GM20431 (cell line): ENCODE data around the gene CEP350.

Source experiments
- in situ Hi-C: fragments of 300-500 bp; cut with MseI, MboI; formaldehyde crosslinking; loops from one replicate; pipeline ENCODE4 v1.15.0; 2020; ENCODE audit warnings: low sequenced_read_pairs; ENCODE audit not compliant: unreplicated experiment

Gene CEP350

GRCh38 chr1:180145446-180145845, 190.8 kb downstream of the CEP350 start:
- in situ Hi-C loops, result no loop called here

DNA sequence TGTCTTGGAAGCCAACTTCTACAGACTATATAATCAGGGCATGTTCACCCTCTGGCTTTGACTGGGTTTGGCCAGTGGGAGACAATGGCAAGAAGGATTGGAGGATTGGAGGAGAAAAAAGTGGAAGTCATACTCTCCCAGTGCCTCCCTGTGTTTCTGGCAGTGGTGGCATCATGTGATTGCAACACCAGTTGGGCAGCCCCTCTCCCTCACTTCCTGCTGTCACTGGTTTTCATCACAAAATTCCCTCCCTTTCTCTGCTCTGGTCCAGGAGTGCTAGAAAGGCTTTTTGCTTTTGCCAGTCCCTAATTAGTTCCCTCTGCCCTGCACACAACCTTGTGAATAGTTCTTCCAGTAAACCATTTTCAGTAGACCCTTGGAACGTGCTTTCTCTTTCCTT, 196.4 kb downstream of the CEP350 start:
- in situ Hi-C loops, result loop anchor here (25.0 kb wide), 1 partner anchor 289 kb away; no protein-coding TSS in a partner anchor

DNA sequence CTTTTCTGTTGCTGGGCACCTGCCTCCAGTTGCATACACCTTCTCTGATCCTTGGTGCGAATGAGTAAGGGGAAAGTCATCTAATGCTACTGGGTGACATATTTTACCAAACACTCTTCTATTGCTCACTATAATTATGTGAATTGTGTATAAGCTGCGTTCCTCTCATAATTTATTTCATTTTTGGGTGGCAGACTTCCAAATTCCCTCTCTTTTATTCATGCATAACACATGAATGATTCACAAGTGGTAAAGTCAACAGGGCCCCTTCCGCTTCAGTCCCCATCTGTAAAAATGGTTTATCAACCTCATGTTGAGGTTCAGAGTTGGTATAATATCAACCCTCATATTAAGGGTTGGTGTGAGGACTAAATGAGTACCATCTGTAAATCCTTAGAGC, 196.9 kb downstream of the CEP350 start:
- in situ Hi-C loops, result loop anchor here (25.0 kb wide), 1 partner anchor 289 kb away; no protein-coding TSS in a partner anchor

DNA sequence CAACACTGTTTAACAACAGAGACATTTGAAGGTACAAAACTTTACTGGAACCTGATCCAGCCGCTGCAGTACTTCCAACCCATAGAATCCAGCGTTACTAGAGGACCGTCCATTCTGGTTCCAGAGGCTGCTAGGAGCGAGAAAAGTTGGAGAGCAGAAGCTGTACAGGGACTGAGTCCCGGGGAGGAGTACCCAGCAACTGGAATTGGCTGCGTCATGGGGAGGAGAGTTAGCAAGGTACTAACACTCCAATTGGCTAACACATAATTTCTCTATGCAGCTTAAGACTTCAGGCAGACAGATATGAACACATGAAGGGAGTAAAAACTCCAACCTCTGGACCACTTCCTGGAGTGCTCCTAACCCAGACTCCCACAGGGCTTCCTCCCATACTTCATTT, 198.0 kb downstream of the CEP350 start:
- in situ Hi-C loops, result loop anchor here (25.0 kb wide), 1 partner anchor 290 kb away; no protein-coding TSS in a partner anchor

GRCh38 chr1:180153032-180153431, 198.4 kb downstream of the CEP350 start:
- in situ Hi-C loops, result loop anchor here (25.0 kb wide), 1 partner anchor 291 kb away; no protein-coding TSS in a partner anchor

GRCh38 chr1:180154003-180154324, 199.4 kb downstream of the CEP350 start:
- in situ Hi-C loops, result loop anchor here (25.0 kb wide), 1 partner anchor 292 kb away; no protein-coding TSS in a partner anchor

- in situ Hi-C loops, result loop anchor here (25.0 kb wide), 1 partner anchor 292 kb away; no protein-coding TSS in a partner anchor
Observed at GRCh38 chr1:180154325-180155181, 199.9 kb downstream of the CEP350 start, which contains the start of gene QSOX1. QSOX1 (plus strand) TSS chr1:180154869; CDS start chr1:180154908, 39 bp downstream.

- in situ Hi-C loops, result loop anchor here (25.0 kb wide), 1 partner anchor 293 kb away; no protein-coding TSS in a partner anchor
Observed at GRCh38 chr1:180155182-180155682, 200.6 kb downstream of the CEP350 start.

GRCh38 chr1:180156201-180156600, 201.6 kb downstream of the CEP350 start:
- in situ Hi-C loops, result loop anchor here (25.0 kb wide), 1 partner anchor 294 kb away; no protein-coding TSS in a partner anchor

- in situ Hi-C loops, result loop anchor here (25.0 kb wide), 1 partner anchor 294 kb away; no protein-coding TSS in a partner anchor
Observed at GRCh38 chr1:180156631-180157091, 202.1 kb downstream of the CEP350 start.

DNA sequence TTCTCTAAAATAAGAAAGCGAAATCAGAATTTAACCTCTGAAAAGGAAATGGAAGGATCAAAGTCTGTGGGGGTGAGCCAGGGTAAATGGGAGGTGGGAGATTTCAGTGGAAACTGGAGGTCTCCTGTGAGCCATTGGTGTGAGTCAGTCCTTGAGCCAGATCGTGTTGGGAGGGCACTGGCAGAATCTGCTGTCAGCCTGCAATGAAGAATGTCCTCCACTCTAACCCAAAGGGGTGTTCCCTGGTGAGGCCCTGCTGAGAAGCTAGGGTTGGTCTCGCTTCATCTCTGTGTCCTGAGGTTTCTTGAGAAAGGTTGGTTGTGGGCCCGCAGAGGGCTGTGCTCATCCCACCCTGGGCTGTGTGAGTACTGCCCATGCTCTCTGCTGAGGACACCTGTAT, 202.5 kb downstream of the CEP350 start:
- in situ Hi-C loops, result loop anchor here (25.0 kb wide), 1 partner anchor 295 kb away; no protein-coding TSS in a partner anchor

GRCh38 chr1:180157576-180158057, 203.0 kb downstream of the CEP350 start:
- in situ Hi-C loops, result loop anchor here (25.0 kb wide), 1 partner anchor 295 kb away; no protein-coding TSS in a partner anchor

- in situ Hi-C loops, result loop anchor here (25.0 kb wide), 1 partner anchor 296 kb away; no protein-coding TSS in a partner anchor
Observed at GRCh38 chr1:180158149-180159147, 203.8 kb downstream of the CEP350 start.

- in situ Hi-C loops, result loop anchor here (25.0 kb wide), 1 partner anchor 298 kb away; no protein-coding TSS in a partner anchor
Observed at GRCh38 chr1:180160357-180160756, 205.7 kb downstream of the CEP350 start.

DNA sequence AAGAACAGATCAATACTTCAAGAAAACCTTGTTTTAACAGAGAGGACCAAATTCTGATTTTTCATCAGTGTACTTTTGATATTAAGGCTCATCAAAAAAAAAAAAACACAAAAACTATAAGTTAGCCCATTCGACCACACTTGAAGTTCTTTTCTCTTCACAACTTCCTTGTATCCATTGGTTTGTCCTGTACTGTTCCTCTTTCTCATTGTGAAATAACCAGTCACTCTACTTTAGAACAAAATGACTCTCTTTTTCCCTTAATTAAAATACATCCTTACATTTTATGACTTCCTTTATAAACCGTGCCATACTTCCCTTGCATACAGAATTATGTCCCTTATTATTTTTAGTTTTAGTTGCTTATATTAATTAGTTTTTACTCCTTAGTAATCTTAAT, 208.4 kb downstream of the CEP350 start:
- in situ Hi-C loops, result loop anchor here (25.0 kb wide), 1 partner anchor 301 kb away; no protein-coding TSS in a partner anchor
